DND-41 (cell line): ENCODE results near the gene GPR39.

Experiments
- ATAC-seq: fragments of 200-7000 bp; cut with Tn5 transposase; 3 replicates; pipeline ENCODE4 v1.9.1; 2021; ENCODE audit warnings: low read depth; ENCODE audit not compliant: insufficient read depth
- DNase-seq: peaks from one replicate; pipeline ENCODE4 v3.0.0-alpha.2; 2020
- H2AFZ ChIP-seq: 2 replicates; pipeline ENCODE4 v1.6.0; 2012; ENCODE audit warnings: low read depth, low read length
- H3K27ac ChIP-seq: 2 replicates; pipeline ENCODE4 v1.5.1; 2012; ENCODE audit warnings: low read length, inconsistent platforms
- H3K27me3 ChIP-seq: fragments of 200-600 bp; sonication (generic); 2 replicates; pipeline ENCODE4 v1.6.0; 2012; ENCODE audit warnings: low read length, mild to moderate bottlenecking, inconsistent platforms; ENCODE audit not compliant: insufficient read depth, poor library complexity
- H3K36me3 ChIP-seq: 2 replicates; pipeline ENCODE4 v1.5.1; 2012; ENCODE audit warnings: low read length, inconsistent platforms; ENCODE audit not compliant: insufficient read depth
- H3K4me1 ChIP-seq: 2 replicates; pipeline ENCODE4 v1.5.1; 2012; ENCODE audit warnings: mild to moderate bottlenecking, low read length; ENCODE audit not compliant: insufficient read depth
- H3K4me2 ChIP-seq: 2 replicates; pipeline ENCODE4 v1.6.0; 2012; ENCODE audit warnings: mild to moderate bottlenecking, moderate library complexity, low read length, inconsistent platforms; ENCODE audit not compliant: insufficient read depth
- H3K4me3 ChIP-seq, 2 experiments: fragments of 200-600 bp in 1 of 2; shearing (Covaris generic) in 1 of 2; 2 replicates each; pipeline ENCODE4 v1.5.1; 2012 to 2016; ENCODE audit warnings: inconsistent platforms in 2 of 2, low read length in 2 of 2, mild to moderate bottlenecking in 2 of 2, low read depth in 1 of 2, moderate library complexity in 1 of 2
- H3K79me2 ChIP-seq: 2 replicates; pipeline ENCODE4 v1.6.0; 2012; ENCODE audit warnings: low read length, inconsistent platforms; ENCODE audit not compliant: insufficient read depth
- H3K9ac ChIP-seq: 2 replicates; pipeline ENCODE4 v1.6.0; 2012; ENCODE audit warnings: low read depth, mild to moderate bottlenecking, inconsistent platforms, low read length, moderate library complexity
- H3K9me3 ChIP-seq: 2 replicates; pipeline ENCODE4 v1.5.1; 2012; ENCODE audit warnings: low read length, moderate library complexity, mild to moderate bottlenecking, inconsistent platforms; ENCODE audit not compliant: insufficient read depth, severe bottlenecking
- H4K20me1 ChIP-seq: 2 replicates; pipeline ENCODE4 v1.6.0; 2012; ENCODE audit warnings: low read length; ENCODE audit not compliant: insufficient read depth
- CTCF ChIP-seq: IDR thresholded peaks from 2 replicates; pipeline ENCODE4 v1.5.1; 2012; ENCODE audit warnings: borderline replicate concordance, low read length, moderate library complexity, mild to moderate bottlenecking; ENCODE audit not compliant: poor library complexity, severe bottlenecking; ENCODE audit errors: extremely low read depth
- EZH2 ChIP-seq: IDR thresholded peaks from 3 replicates; pipeline ENCODE4 v1.6.1; 2012; ENCODE audit warnings: borderline replicate concordance, low read depth, mild to moderate bottlenecking, moderate library complexity, low read length, inconsistent platforms; ENCODE audit not compliant: severe bottlenecking

The GPR39 gene

DNA sequence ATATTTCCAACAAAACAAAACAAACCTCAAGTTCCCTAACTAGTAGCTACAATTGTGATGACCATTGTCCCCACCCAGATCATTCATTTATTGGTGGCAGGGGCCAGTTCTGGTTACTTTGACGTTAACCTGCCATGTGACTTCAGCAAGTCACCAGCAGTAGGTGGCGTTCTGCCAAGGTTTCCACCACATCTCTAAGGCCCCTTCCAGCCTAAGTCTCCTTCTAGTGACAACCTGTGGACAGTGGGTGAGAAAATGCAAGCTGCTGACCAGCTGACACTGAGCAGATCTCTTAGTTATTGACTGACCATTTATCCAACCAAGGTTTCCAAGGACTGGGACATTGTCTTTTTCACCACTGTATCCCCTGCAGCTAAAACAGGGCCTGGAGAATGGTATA, 98.4 kb downstream of the GPR39 start:
- Histone ChIP-seq H3K9me3 (no peaks in the 10 kb centered on the region), H2AFZ (no peak overlapping the region)
- DNase-seq: no peak

GRCh38 chr2:132517386-132517785, 100.8 kb downstream of the GPR39 start:
- no peak for DNase-seq
- Histone ChIP-seq H4K20me1 (no peaks in the 10 kb centered on the region), H3K79me2 (no peaks in the 10 kb centered on the region), H3K4me3 (no peak overlapping the region), H3K9ac (no peak overlapping the region), H3K27me3 (peaks cover 3% of the 10 kb centered on the region), H3K4me2 (no peak overlapping the region), H3K4me1 (no peaks in the 10 kb centered on the region), H2AFZ (no peak overlapping the region), H3K36me3 (no peaks in the 10 kb centered on the region), H3K27ac (no peak overlapping the region), H3K9me3 (no peaks in the 10 kb centered on the region)
- ATAC-seq: no peak
- TF ChIP-seq EZH2 (no peak), CTCF (no peak)

More for the DNA sequence above, 98.4 kb downstream of the GPR39 start:
- H3K27ac ChIP-seq: no peak overlapping the region
- H3K36me3 ChIP-seq: no peaks in the 10 kb centered on the region
- H3K4me1 ChIP-seq: no peaks in the 10 kb centered on the region
- H3K4me2 ChIP-seq: no peak overlapping the region
- no peak overlapping the region for H3K4me3 ChIP-seq
- ATAC-seq: no peak
- H3K79me2 ChIP-seq: no peaks in the 10 kb centered on the region
- no peaks in the 10 kb centered on the region for H4K20me1 ChIP-seq
- TF ChIP-seq CTCF (no peak), EZH2 (no peak)
- peaks cover 3% of the 10 kb centered on the region for H3K27me3 ChIP-seq
- no peak overlapping the region for H3K9ac ChIP-seq

DNA sequence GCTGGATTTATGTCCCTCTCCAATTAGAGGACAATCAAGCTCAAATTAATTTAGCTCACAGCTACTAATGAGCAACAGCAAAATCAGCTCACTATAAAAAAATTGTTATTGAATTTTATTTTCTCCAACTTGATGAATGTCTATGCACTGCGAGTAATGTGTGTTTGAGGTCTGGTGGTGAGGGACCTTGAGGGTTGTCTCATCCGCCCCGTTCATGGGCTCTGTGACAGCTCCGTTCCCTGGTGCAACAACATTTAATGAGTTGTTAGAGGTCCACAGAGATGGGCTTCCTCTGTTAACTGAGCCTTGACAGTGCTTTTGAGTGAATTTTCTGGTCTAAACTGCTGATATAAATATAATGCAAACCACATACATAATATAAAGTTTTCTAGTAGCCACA, 101.7 kb downstream of the GPR39 start:
- DNase-seq: no peak
- no peak overlapping the region for H2AFZ ChIP-seq

More for the DNA sequence above, 101.7 kb downstream of the GPR39 start:
- no peak for ATAC-seq
- Histone ChIP-seq H3K4me1 (no peaks in the 10 kb centered on the region), H3K9me3 (no peaks in the 10 kb centered on the region), H3K4me3 (no peak overlapping the region), H3K4me2 (no peak overlapping the region), H3K79me2 (no peaks in the 10 kb centered on the region), H4K20me1 (no peaks in the 10 kb centered on the region), H3K27me3 (peaks cover 3% of the 10 kb centered on the region), H3K27ac (no peak overlapping the region), H3K36me3 (no peaks in the 10 kb centered on the region), H3K9ac (no peak overlapping the region)
- TF ChIP-seq CTCF (no peak), EZH2 (no peak)
